Esophagus squamous epithelium (tissue), 4 donors: Measurements from ENCODE around the gene ST6GALNAC3.

ENCODE experiments used
- CTCF ChIP-seq, 6 experiments: fragments of 450-650 bp in 4 of 6; fragments of 200-600 bp in 2 of 6; sonication (generic) in 2 of 6; IDR thresholded peaks; one replicate each; pipeline ENCODE4 v1.5.1; 2016 to 2019; ENCODE audit warnings: antibody characterized with exemption in 6 of 6, mild to moderate bottlenecking in 4 of 6, moderate library complexity in 4 of 6
- POLR2A ChIP-seq, 4 donors: fragments of 450-650 bp; IDR thresholded peaks; one replicate each; pipeline ENCODE4 v1.6.1; 2017; ENCODE audit warnings: antibody characterized with exemption in 4 of 4, mild to moderate bottlenecking in 4 of 4, moderate library complexity in 3 of 4

- TF ChIP-seq POLR2A (IDR thresholded peaks at IDR 0.05) (no peak), CTCF (IDR thresholded peaks at IDR 0.05) (no peak)
Measured at GRCh38 chr1:76136894-76137293, 62.3 kb downstream of the ST6GALNAC3 start.
